Activated CD4-positive, alpha-beta T cell treated with anti-CD3 and anti-CD28 coated beads, Interleukin-2, amount 50 U/mL, for 4 hours (primary cell): ENCODE data around the gene STX10.

Source experiments
- DNase-seq, 2 experiments: peaks; one replicate each; pipeline ENCODE4 v3.0.0-alpha.2; 2020

Gene STX10

DNA sequence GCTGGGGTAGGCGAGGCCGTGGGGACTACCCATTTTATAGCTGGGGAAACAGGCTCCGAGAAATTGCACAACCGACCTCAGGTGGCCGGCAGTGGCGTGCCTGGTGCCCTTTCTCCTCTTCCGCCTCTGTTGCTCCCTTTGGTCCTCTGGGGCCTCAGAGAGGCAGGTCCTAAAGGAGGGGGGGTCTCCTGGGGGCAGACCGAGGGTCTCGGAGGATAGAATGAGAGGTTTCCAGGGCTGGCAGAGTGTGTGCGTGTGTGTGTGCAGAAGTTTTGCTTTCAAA is 11.3 kb downstream of the STX10 start:
- no peak for DNase-seq

- DNase-seq: no peak
Measured at GRCh38 chr19:13138171-13138915, 11.8 kb downstream of the STX10 start.

DNA sequence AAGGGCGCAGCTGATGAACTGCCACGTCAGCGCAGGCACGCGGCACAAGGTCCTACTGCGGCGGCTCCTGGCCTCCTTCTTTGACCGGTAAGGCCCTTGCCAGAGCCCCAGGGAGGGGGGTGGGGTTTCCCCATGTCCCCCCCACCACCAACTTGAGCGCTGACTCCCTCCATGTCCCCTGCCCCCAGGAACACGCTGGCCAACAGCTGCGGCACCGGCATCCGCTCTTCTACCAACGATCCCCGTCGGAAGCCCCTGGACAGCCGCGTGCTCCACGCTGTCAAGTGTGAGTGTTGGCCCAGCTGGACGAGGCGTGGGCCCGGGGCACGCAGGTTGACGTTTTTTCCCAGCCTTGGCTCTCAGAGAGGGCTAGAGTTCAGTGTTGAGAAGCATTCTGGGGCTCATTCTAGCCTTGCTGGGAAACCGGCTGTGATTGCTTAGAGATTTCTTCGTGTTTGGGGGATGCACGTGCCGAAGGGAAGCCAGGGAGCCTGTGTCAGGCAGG is 12.8 kb downstream of the STX10 start:
- no peak for DNase-seq

GRCh38 chr19:13135068-13136062 is 14.8 kb downstream of the STX10 start:
- no peak for DNase-seq

- DNase-seq: no peak
Measured at GRCh38 chr19:13134626-13135025, 15.5 kb downstream of the STX10 start.

DNA sequence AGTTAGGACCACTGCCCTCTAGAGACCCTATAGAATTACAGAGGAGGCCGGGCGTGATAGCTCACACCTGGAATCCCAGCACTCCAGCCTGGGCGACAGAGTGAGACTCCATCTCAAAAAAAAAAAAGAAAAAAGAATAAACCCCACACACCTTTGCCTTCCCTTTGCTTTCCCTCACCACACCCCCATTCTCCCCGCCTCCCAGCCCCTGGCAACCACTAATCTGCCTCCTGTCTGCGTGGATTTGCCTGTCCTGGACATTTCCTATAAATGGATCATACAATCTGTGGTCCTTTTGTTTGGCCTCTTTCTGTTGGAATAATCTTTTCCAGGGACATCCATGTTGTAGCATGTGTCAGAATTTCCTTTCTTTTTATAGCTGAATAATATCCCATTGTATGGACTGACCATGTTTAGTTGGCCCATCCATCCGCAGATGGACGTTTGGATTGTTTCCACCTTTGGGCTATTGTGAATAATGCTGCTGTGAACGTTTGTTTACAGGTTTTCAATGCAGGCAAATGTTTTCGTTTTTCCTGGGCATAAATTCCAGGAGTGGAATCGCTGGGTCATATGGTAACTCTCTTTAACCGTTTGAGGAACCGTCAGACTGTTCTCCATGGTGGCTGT is 16.8 kb downstream of the STX10 start:
- DNase-seq: no peak

GRCh38 chr19:13132471-13133180 is 17.5 kb downstream of the STX10 start:
- peak; percentile 54 to 62 for DNase-seq

DNA sequence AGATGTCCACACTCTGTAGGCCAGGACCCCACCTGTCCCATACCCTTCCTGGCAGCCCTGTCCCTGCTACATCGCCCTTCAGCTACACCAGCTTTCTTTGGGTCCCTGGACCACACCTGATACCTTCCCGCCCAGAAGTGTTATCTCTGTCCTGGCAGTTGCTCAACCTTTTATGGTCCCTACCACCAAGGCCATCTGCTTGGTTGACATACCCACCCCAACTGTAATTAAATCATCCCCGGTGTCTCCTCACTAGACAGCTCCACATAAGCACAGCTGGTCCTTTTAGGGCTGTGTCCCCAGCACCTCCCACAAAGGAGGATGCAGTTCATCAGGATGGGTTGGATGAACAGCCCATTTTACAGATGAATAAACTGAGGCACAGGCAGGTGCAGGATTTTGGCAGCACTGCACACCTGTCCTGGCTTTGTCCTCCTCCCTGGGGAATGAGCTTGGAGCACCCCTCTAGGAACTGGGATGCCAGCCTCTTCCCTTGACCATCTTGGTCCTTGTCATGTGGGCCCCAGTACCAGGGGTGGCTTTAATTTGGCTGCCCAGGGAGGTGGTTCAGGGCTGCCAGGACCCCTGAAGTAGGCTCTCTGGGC is 19.2 kb downstream of the STX10 start:
- no peak for DNase-seq

DNA sequence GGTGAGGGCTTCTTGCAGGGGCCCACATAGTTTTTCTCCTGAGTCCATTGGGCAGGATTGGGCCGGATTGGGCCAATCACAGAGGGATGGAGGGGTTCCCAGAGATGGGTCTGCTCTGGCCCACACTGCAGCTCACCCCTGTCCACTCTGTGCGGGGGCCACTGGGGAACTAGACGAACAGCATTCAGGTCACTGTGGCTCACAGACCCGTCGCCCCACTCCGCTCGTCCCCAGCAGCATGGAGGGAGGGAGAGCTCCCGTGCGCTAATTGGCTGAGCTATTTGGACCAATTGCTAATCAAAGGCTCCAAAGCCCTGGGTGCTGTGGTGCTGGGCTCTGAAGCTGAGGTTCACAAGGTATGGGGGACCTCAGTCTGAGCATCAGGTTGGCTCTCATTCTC is 20.8 kb downstream of the STX10 start:
- DNase-seq: no peak

DNA sequence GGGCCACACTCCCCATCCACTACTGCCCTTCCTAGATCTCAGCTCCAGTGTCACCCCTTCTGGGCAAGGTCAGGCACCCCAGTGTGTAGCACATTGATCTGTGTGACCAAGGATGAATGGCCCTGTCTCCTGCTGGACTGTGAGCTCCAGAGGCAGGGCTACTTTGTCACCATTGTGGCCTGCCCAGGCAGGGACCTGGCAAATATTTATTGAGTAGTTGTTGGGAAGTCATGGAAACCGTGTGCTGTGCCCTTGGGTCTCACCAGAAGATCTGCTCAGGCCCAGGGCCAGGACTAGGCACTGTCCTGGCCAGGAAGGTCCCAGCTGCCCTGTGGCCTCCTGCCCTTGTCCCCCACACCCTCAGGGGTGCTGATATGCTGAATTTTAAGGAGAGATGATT is 21.6 kb downstream of the STX10 start:
- no peak for DNase-seq

GRCh38 chr19:13127811-13128575 is 22.2 kb downstream of the STX10 start:
- no peak for DNase-seq

DNA sequence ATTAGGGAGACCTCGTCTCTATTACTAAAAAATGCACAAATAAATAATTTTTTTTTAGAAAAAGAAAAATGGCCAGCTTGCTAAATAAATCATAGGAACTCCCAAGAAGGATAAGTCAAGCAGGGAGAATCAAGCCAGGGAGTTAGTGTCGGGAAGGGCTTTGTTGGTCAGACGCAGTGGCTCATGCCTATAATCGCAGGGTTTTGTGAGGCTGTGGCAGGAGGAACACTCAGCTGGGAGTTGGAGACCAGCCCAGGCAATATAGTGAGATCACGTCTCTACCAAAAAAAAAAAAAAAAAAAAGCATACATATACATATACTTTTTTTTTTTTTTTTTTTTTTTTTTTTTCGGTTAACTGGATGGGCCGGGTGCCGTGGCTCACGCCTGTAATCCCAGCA is 23.1 kb downstream of the STX10 start:
- DNase-seq: no peak

DNA sequence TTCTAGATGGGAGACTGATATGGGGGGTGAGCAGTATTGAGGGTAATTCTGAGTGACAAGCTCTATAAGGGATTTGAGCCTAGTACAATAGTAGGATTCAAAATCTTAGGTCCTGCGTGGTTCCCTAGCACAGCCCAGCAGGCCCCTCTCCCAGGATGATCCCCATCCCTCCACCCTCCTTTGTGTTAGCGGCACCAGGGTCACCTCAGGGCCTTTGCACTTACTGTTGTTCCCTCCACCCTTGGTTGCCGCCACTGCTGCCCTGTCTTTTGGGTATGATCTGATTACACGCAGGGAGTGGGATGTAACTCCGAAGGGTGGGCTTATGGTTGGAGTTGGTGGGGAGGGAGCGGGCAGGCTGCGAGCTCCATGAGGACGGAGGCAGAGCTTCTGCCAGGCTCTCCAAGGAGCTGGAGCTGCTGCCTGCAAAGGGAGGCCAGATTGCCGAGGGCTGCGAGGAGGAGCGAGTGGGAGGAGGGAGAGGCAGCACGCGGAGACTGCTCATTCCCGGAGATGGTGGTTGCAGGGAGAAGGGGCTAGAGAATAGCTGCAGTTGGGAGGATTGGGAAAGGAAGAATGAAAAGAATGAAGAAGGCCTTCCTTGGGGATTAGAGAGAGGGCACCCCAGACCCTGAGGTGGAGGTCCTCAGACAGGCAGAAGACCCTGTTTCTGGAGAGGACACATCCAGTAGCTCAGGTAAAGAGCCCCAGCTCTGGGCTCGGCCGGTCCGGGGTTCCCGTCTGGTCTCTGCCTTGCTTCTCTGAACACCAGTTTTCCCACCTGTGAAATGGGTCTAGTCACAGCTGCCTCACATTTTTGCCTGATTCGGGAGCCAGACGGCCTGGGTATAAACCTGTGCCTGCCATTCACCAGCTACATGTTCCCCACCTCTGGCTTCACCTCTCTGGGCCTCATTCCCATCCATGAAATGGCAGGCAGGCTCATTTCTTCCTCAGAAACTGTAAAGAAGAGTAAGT is 26.9 kb downstream of the STX10 start:
- DNase-seq: no peak

- no peak for DNase-seq
Measured at GRCh38 chr19:13122275-13122878, 27.8 kb downstream of the STX10 start.

GRCh38 chr19:13121551-13122274 is 28.5 kb downstream of the STX10 start:
- DNase-seq: no peak

DNA sequence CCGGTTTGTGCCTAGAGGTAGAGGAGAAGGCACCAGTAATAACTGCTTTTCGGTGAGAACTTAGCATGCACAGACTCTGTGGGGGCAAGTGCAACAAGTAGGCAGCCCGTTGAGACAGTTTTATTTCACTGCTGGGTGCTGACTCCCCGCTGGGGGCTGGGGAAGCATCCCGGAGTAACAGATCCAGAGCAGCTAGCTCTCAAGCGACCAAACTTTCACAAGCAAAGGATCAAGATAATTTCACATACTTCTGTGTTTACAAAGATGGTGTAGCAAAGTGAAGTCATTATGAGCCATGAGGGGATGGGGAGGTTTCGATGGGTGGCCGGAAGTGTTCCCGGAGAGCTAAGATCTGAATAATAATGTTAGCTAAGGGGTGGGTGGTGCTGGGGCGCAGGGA is 29.4 kb downstream of the STX10 start:
- no peak for DNase-seq

GRCh38 chr19:13120031-13120430 is 30.1 kb downstream of the STX10 start:
- no peak for DNase-seq

DNA sequence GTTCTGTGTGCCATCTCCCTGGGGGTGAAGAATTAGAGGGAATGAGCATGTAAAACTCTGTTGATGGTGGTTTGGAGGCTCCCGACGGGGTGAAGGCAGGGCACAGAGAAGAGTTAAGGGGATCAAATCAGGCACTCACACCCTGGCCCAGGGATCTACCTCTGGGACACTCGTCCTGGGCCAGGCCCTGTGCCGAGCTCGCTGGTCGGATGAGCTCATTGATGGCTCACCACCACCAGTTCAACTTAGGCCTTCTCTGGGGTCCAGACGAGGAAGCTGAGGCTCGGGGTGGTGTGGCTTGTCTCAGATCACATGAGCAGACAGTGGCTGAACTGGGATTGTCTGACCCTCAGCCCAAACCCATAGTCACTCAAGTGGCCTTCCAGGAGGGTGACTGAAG is 30.5 kb downstream of the STX10 start:
- DNase-seq: no peak
